ENCODE measurements around the gene SMG1.

DNA sequence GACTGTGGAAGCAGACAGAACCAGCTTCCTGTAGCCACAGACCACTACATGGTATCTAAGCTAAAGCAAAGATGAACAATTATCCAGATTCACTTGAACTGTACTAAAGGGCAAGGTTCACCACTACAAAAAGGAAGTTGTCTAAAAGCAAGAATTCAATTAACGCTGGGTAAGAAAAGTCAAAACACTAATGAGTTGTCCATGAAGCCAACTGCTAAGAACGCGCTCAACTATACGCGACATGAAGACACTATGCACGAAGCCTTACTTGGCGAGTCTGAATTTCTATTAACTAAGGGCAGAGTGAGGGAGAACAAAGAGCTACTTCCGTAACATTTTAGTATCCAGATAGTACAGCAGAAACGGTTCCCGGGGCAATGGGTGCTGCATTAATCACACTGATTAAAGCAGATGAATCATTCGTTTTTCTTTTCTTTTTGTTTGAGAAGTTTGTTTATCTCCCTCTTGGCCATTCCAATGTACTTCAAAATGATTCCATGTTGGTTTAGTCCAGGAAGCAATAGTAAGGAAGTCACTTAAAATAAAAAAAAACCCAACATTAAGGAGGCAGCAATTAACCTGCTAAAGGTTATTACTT, 133.3 kb downstream of the SMG1 start:
- TF ChIP-seq GATA2 (IDR thresholded peaks at IDR 0.05; ENCODE audit: low read depth, low read length) (no peak), GATA3 (IDR thresholded peaks at IDR 0.05; ENCODE audit: low read depth, low read length) (no peak)
